MM.1S (cell line): Measurements from ENCODE around the gene MRPS6.

ENCODE experiments used
- EZH2 ChIP-seq: fragments of 300-600 bp; sonication (generic); optimal IDR thresholded peaks from 2 replicates; pipeline ENCODE3; 2017; ENCODE audit warnings: low read depth, mild to moderate bottlenecking, antibody characterized with exemption, low read length, mixed read lengths
- EZH2phosphoT487 ChIP-seq: fragments of 300-600 bp; sonication (generic); IDR thresholded peaks from 2 replicates; pipeline ENCODE4 v1.6.1; 2018; ENCODE audit warnings: antibody characterized with exemption, low read length
- TF ChIP-seq, protein P1 (sequence below): fragments of 300-600 bp; sonication (generic); IDR thresholded peaks from 2 replicates; pipeline ENCODE4 v1.5.1; 2016; ENCODE audit warnings: antibody characterized with exemption, low read length, mixed read lengths

DNA sequence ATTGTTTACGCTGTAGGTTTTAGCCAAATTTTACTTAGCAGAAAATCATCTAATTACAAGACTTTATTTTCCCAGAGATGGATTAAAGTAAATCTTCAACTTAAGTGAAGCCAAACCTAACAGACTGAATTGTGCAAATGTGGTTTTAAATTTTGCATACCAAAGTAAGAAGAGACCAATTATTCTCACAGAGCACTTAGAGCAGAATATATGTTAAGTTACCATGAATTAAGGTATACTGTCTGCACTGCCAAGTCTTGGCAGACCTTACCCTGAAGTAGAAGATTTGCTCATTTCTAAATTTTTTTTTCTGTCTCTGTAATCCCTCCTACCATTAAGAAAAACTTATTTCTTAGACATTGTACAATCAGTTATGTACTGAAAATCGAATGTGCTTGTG lies 24.1 kb downstream of the MRPS6 start:
- no peak for TF ChIP-seq EZH2
- TF ChIP-seq, protein P1, sequence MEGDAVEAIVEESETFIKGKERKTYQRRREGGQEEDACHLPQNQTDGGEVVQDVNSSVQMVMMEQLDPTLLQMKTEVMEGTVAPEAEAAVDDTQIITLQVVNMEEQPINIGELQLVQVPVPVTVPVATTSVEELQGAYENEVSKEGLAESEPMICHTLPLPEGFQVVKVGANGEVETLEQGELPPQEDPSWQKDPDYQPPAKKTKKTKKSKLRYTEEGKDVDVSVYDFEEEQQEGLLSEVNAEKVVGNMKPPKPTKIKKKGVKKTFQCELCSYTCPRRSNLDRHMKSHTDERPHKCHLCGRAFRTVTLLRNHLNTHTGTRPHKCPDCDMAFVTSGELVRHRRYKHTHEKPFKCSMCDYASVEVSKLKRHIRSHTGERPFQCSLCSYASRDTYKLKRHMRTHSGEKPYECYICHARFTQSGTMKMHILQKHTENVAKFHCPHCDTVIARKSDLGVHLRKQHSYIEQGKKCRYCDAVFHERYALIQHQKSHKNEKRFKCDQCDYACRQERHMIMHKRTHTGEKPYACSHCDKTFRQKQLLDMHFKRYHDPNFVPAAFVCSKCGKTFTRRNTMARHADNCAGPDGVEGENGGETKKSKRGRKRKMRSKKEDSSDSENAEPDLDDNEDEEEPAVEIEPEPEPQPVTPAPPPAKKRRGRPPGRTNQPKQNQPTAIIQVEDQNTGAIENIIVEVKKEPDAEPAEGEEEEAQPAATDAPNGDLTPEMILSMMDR, result no peak
- no peak for TF ChIP-seq EZH2phosphoT487
